M059J (cell line): ENCODE measurements around the gene NTRK3. TPM values are rescaled to one million over a fixed set of nuclear protein-coding genes. Genes with fewer than 3 reads are reported as not detected.

Source experiments
- DNase-seq: peaks from one replicate; pipeline ENCODE4 v3.0.0-alpha.2; 2012; ENCODE audit warnings: low read depth
- total RNA-seq: library from RNA; depleted of rRNA; stranded (reverse); fragments of >200 nt; shearing (Covaris generic); gene quantifications from 2 replicates; pipeline ENCODE4 v1.2.3, GENCODE V29; 2014

Gene NTRK3
- total RNA-seq, 1 experiment from 2014 or later = 0.86 TPM

DNA sequence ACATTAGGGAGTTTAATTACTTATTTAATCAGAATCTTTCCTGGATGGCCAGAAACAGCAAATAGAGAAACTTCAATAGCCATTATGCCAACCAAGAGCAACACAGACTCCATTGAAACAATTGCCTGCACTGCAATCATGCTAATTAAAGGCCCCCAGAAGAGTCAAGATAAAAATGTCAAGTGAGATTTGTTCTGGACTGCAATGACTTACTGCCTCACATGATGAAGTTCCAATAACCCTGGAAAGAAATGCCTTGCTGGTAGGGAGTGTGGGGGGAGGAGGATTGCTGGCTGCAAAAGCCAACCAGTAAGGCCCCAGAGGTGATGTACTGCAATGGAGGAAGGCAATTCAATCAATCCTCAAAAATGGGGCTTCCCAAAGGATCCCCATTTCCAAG lies 257.9 kb downstream of the NTRK3 start:
- DNase-seq = no peak

DNA sequence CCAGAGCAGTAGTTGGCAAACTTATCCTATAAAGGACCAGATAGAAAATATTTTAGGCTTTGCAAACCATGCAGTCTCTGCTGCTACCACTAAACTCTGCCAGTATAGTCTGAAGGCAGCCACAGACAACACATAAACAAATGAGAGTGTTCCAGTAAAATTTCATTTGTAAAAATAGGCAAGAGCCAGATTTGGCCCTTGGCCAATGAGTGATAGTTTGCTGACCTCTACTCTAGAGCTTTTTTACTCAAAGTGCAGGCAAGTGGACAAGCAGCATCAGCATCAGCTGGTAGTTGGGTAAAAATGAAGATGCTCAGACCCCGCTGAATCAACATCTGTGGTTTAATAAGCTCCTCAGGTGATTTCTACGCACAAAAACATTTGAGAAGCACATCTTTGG lies 269.8 kb downstream of the NTRK3 start:
- DNase-seq = no peak

DNA sequence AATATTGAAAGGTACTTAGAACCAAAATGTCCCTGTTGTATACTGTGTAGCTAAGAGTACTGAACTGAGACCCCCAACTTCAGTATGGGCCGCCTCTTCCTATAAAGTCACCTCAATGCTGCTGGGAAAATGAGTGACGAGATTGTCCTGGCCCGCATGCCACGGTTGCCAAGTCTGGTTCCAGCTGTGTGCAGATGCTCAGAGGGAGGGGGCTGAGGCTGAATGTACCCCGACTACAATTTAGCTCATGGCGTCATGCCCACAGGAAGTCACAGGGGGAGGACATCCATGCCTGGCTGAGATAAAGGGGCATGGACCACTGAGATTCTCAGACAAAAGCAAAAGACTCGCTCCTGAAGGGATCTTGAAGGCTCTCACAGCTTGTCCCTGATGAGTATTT lies 271.1 kb downstream of the NTRK3 start:
- no peak for DNase-seq

DNA sequence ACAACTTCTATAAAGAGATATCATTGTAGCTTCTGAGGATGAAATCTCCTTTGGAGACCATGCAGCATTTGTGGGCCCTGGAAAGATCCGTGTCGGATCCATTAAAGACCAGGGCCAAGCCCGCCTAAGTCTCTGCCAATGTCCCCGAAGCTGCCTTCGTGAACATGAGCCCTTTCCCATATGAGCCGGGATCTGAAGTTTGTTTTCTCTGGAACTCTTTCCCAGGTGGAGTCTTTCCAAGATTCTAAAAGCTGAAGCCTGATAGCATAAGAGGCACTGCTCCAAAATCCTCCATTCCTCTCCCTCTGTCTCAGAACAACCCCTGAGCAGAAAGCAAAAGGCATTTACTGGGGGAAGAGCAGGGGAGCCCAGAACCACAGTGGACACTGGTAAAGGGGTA lies 274.6 kb downstream of the NTRK3 start:
- no peak for DNase-seq

DNA sequence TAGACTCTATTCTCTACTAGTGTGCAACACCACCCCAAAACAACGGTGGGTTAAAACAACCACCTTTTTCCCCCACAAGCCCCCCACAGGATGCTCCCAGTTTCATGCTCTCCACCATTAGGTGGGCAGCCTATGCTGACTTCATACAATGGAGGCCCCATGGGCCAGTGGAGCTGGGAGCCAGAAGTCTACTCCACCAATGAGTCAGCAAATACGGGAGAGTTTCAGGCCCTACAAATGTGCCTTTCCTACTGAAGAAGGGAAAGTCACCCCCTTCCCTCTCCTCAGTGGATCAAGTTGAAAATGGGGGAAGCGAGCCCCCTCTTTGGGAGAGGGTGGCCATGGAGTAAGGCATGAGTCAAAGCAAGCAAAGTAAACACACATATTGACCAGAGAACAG lies 278.6 kb downstream of the NTRK3 start:
- no peak for DNase-seq

DNA sequence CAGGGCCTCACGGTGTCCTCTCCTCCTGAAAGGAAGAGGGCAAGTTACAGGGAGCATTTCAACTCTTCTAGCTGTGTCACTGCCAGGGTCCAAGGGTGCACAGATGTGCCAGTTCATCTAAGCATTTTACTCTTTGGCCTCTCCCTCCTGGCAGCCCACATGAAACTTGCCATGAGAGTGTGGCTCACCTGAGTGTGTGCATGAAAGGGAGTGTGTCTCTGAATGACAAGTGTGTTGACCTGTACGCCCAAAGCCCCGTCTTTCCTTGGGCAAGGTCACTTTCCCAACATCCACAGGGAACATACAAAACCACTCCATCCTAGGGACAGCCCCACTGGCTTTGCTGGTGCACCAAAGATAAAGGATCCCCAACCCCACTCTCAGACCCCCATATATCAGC lies 280.0 kb downstream of the NTRK3 start:
- no peak for DNase-seq

DNA sequence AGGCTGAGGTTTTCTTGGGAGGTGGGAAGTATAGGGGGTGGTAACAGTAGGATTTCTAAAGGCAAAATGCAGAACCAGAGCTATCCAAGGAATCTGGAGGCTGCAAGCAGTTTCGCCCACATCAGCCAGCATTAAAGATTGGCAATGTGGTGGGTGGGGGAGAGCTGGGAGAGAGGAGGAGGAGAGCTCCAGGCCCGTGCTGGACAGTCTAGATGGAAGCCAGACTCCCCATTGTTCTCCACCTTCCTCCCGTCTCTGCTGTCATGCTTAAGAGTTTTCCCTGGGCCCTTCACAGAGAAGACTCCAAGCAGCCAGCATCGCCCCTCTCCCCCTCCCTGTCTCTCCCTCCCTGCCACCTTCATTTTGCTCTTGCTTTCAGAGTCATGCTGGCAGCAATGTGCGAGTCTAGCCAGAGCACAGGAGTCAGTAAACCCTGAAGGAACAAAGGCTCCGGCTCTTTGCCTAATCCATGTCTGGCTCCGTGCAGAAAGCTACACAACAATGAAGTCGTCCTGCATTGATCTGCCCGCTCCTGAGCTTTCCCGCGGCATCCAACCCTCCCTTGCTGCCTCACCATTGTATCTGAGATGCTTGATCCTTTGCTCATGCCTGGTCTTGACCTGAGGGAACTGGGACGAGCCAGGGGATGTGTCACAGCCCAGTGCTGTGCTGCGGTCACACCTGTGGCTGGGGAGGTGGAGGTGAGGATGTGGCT lies 282.9 kb downstream of the NTRK3 start:
- DNase-seq = peak; percentile 34

DNA sequence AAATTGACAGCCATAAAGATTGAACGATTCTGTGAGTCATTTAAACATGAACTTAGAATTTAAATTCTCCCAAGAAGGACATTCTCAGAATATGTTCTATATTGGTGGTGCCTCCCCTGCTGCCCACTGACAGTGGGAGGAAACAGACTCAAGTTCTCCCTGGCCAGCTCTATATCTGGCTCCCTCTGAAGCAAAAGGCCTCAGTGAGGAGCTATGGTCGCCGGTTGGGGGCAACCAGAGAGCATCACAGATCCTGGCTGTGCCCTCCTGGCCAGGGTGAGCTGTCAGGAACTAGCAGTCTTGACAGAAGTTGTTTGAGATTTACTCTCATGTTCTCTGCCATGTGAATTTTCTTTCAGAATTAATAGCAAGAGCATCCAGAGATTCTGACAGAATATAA lies 285.5 kb downstream of the NTRK3 start:
- no peak for DNase-seq

DNA sequence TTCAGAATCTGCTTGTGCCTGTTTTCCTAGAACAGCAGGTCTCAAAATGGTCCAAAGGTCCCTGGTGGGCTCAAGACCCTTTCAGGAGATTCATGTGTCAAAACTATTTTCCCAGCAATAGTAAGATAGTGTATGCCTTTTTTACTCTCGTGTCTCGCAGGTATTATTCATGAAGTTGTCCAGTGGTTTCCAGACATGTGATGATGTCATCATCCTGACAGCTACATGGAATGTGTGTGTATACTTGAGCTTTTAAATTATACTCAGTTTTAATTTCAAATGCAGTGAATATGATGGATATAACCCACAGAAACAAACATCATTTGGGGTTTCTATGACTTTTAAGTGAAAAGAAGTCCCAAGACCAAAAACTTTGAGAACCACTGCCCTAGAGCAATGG lies 288.6 kb downstream of the NTRK3 start:
- peak; percentile 59 for DNase-seq

DNA sequence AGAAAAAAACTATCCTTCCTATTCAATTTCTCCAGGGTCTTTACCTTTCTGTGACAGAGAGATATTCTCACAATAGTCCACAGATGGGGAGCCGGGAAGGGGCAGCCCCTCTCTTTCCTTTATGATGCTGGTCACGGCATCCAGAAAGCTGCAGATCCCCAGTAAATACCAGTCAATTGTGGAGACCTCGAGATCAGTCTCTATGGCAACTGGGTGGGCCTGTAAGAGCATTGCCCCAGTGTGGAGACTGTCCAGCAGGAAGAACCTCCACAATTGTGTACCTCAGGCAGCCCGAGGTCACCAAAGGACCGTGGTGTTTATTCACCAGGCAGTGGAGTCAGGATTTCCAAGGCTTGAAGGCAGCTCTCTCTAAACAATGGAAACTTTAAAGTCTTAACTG lies 291.2 kb downstream of the NTRK3 start:
- no peak for DNase-seq

DNA sequence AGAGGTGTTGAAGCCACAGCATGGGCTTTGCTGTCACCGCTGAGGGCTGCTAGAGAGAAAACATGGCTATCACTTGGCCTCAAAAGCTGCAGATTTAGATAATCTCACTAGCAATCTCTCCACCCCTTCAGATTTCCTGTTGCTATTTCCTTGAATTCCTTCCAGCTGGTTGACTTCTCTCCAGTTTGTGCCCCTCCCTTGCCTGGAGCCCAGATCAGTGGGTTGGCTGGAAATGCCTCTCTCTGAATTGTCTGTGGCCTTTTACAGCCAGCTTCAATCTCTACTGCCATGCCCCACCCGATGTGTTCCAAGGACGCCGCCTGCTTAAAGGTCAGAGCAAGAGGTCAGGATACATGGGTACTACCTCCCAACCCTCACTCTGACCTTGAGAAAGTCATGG lies 294.1 kb downstream of the NTRK3 start:
- peak; percentile 67 for DNase-seq

DNA sequence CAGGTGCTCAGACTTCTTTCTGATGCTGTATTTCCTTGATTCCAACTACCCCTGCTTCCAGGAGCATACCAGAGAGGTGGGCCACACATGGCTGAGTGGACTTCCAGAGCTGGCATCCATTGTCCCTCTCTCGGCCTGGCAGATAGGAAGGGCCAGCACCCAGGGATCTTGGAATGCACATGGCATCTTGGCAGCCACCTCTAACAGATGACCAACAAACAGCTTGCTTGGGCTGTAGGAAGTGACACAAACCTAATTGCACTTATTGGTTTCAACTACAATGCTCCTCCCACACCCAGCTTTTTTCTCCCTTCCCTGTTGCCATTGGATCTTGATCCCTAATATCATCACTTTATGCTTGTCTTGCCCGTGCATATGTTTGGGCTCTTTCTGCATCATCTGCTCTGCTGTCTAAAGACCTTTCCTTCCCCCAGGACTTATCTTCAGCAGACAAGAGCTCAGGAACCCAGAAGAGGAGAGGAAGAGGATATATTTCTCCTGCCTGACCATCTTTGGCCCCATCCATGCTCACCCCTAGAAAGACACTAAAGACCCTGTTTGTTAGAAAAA lies 294.6 kb downstream of the NTRK3 start:
- DNase-seq = no peak

DNA sequence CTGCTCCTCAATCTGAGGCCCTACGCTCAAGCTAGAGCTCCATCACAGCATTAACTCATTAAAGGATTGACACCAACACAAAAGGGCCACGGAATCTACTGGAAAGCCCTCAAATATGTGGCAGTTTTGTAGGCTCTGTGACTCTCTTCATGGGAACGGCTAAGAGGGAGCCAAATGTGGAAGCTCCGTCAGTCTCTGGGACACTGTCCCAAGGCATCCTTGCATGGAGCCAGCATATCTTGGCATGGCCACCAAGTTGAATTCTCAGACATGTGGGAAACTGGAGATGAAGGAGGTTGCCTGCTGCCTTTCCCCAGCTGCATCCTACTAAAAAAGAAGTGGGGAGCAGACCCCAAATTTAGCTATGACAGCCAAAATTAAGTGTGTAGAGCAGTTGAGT lies 296.9 kb downstream of the NTRK3 start:
- no peak for DNase-seq

DNA sequence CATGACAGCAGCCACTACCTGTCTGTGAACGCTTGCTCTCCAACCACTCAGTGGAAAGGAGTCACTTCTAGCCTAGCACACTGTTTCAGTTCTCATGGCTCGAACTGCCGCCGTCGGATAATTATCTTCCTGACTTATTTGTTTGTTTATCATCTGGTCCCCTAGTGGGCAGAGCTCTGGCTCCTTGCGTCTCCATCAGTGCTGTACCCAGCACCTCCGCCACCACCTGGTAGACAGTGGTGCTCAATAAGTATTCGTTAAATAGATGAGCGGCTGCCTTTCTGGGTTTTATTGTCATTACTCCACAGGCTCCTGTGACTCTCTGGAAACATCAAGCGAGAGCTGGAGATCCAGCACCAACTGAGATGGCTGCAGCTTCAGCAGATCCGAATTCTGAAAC lies 297.5 kb downstream of the NTRK3 start:
- DNase-seq = no peak

DNA sequence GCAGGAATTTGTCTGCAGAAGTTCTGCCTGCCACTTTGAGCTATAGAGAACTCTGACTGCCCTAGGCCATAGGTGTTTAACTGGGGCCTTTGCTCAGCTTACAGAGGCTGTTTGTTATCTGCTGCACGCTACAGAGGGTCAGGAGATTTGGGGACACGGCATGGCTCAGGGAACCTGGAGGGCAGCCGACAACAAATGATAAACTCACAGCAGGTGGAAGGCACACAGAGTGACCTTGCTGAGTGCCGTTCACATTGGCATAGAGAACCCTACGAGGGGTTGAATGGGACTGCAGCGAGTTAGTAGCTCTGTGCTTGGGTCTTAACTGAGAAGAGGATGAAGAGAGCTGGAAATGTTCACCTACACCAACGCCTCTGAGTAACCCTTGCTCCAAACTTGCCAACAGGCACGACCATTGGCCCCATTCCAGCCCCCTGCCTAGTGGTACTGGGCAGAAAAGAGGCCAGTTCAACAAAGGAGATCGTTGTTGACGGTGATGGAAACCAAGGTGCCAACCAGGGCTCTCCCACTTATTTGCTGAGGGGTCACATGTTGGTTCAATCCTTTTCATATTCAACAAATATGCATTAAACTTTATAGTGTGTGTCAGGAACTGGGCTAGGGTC lies 301.1 kb downstream of the NTRK3 start:
- no peak for DNase-seq

DNA sequence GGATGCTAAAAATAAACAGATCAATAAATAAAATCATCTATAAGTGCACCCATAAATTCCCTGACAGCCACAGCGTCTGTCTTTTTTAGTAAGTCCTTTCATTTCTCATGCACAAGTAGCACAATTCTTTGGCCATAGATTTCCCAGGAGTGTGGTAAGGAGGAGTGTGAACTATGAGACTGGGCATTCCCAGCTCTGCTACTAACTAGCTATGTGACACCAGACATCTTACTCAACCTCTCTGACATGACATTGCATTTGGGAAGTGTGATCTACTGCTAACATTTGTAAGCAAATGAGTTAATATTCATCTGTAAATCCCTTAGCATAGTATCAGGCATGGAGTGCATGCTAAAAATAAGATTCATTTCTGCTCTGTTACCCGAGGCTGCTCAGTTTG lies 301.7 kb downstream of the NTRK3 start:
- DNase-seq = no peak

DNA sequence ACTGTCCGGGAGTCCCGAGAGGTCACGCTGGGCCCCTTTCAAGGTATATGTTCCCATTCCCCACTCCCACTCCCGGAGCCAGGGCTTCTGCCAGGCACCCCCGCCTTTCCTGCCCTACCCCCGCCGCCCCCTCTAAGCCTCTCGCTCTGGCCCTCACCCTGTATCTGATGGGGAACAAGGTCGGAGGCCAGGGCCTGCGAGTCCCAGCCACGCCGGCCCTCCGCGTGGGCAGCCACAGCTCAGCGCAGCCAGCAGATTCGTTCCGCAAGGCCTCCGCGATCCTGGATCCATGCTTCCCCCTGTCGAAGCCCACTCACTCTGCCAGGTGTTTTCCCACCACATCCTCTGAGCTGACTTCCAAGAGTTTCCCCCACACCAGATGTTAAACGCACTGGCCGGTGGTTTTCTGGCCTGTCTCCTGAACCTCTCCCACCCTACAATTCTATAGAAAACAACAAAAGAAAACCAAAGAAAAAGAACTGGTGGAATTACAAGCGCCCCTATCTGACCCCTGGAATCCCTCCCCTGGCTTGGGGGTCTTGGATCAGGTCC lies 303.7 kb downstream of the NTRK3 start:
- DNase-seq = no peak

DNA sequence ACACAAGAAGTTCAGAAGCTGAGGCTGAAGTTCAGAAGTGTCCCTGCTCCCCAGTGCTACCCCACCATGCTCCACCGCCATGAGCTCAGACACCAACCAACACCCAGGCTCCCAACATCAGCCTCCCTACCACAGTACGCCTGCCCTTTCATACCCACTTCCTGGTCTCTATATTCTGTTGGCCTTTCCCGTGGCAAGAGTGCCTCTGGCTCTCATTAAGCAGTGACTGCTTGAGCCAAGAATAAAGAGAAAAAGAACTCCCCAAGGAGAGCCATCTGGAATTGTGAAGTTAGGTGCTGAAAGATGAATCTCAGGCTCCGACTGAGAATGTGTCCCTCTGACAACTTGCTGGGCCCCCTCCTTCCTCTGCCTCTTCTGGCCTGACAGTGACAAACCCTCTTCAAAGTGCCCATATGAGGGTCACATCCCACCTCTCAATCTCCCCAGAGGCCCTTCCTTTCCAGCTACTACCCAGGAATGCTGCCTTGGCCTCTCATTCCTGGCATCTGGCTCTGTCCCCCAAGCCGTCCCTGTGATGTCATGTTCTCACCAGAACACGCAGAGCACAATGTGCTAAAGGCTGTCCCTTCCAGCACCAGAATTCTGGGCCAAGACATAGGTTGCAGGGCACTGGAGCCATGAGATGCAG lies 306.8 kb downstream of the NTRK3 start:
- no peak for DNase-seq

DNA sequence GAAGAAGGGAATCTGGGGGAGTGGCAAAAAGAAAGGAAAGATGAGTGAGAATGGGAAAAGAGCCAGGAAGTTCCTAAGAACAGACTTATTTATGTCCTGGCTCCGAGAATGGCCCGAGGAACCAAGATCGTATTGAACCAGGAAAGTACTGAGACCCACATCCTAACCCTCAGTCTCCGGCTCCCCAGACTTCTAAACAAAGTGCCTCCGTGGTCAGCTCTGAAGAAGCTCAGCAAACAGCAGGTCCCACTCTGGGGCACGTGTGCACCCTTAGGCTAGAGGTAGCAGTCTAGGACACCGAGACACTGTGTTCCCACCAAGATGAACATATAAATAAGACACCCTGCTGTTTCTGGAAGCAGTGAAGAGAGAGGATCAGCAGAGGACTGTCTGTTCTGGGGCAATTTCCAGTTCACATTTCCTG lies 307.4 kb downstream of the NTRK3 start:
- DNase-seq = no peak

DNA sequence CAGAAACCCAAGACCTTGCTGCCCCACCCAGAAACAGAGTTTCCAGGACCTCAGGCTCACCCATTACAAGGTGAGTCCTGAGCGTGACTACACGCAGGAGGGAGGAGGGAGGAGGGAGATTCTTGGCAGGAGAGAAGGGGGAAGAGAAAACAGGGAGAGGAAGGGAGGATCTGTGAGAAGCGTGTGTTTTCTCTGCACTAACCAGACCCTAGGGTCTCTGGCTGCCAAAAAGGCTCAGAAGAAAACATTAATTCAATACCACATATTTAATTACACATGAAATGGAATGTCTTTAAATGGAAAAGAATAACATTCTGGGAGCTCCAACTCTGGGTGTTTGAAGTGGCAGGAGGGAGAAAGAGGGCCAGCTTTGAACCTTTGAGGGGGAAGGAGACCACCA lies 309.0 kb downstream of the NTRK3 start:
- no peak for DNase-seq

DNA sequence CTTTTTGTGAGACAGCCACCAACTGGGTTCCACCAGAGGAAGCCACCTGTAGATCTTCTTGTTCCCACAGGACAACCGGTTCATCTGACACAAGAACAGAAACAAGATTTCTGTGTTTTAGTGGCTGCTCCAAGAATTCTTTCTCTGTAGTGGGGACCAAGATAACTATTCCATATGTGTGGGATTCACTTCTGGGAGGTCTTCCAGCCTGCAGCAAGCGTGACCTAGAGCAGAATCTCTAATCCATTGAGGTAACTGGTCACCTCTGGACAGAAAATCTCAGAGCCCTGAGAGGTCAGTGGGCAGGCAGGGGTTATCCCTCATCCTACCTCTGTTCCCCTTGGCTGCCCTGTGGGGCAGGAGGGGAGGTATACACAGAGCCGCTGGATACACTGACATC lies 311.3 kb downstream of the NTRK3 start:
- DNase-seq = no peak

DNA sequence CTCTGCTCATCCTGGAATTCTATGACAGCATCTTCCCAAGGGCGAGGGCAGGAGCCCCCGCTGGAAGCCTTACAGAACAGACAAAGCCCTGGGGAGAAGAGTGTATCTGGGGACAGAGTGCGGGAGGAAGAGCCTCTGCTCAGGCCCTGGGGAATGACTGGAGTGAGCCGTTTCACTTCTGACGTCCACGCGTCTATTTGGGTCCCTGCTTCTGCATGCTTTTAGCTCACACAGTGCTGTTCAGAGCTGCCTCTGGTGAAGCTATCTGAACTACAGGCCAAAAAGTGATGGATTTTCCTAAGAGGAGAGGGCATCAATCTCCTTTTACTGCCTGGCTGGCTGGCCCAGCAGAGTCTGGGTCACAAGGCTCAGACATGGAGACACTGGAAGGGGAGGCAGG lies 311.8 kb downstream of the NTRK3 start:
- DNase-seq = no peak

DNA sequence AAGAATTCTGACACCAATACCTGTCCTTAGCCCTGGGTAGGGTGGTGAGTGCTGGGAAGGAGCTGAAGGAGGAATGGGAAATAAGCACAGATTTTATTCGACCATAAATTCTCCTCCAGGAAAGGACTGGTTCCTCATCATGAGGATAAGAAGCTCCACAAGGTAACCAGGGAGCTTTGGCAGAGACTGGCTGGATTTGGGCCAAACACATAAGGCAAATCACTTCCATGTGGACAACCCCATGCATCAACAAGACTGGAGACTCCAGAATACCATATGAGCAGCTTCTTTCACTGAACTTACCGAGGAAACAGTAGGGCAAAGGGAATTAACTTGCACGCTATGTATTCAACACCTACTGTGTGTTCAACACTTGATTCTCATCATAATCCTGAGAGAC lies 312.5 kb downstream of the NTRK3 start:
- no peak for DNase-seq
